Progenitor cell of endocrine pancreas (in vitro differentiated cells): ENCODE data around the gene PKM. TPM values are rescaled to one million over a fixed set of nuclear protein-coding genes. Genes with fewer than 3 reads are reported as not detected.
A peak's percentile ranks its signal among the peaks of the same experiment; 100 is the strongest.

Experiments used
- DNase-seq: peaks from one replicate; pipeline ENCODE4 v3.0.0; 2021; ENCODE audit warnings: low spot score; ENCODE audit not compliant: unreplicated experiment
- H3K27ac Mint-ChIP-seq: 2 replicates; pipeline ENCODE4 v1.8.0; 2021; ENCODE audit warnings: mild to moderate bottlenecking, moderate library complexity, mixed read lengths
- H3K27me3 Mint-ChIP-seq: 2 replicates; pipeline ENCODE4 v1.8.0; 2021; ENCODE audit warnings: mixed read lengths
- H3K36me3 Mint-ChIP-seq: 2 replicates; pipeline ENCODE4 v1.8.0; 2022; ENCODE audit warnings: mixed read lengths; ENCODE audit not compliant: insufficient read depth
- H3K4me1 Mint-ChIP-seq: 2 replicates; pipeline ENCODE4 v1.8.0; 2021; ENCODE audit warnings: low read depth, mixed read lengths
- H3K4me3 Mint-ChIP-seq: 2 replicates; pipeline ENCODE4 v1.8.0; 2021; ENCODE audit warnings: low read depth, mild to moderate bottlenecking, moderate library complexity, mixed read lengths
- H3K9me3 Mint-ChIP-seq: 2 replicates; pipeline ENCODE4 v1.8.0; 2021; ENCODE audit warnings: low read depth, mixed read lengths
- CTCF ChIP-seq: fragments of 200-600 bp; sonication (generic); IDR thresholded peaks from one replicate; pipeline ENCODE4 v1.5.0; 2021; ENCODE audit warnings: antibody characterized with exemption, mild to moderate bottlenecking; ENCODE audit not compliant: unreplicated experiment
- total RNA-seq: library from RNA; stranded (reverse); gene quantifications from 2 replicates; pipeline ENCODE4 v1.2.1, GENCODE V29; 2021

PKM gene
- total RNA-seq, 1 donor from 2014 or later: 525 TPM

GRCh38 chr15:72197460-72198355 lies 33.3 kb downstream of the PKM start, which contains the start of gene GRAMD2A:
TSS of gene GRAMD2A (minus strand) at chr15:72197787.
- DNase-seq: no peak
- peaks cover 5% of the 10 kb centered on the region for H3K4me1 Mint-ChIP-seq

GRCh38 chr15:72197041-72197459 lies 33.9 kb downstream of the PKM start:
- H3K27ac Mint-ChIP-seq: no peak overlapping the region
- peak overlapping the region; percentile 68 for H3K4me3 Mint-ChIP-seq

More at GRCh38 chr15:72197460-72198355, 33.3 kb downstream of the PKM start, which contains the start of gene GRAMD2A:
- Mint-ChIP-seq H3K27me3 (peaks cover 36% of the 10 kb centered on the region), H3K27ac (peak within 1 kb of the TSS; percentile 53), H3K9me3 (no peaks in the 10 kb centered on the region), H3K4me3 (peak within 1 kb of the TSS; percentile 68), H3K36me3 (peaks cover 15% of the 10 kb centered on the region)
- TF ChIP-seq CTCF: peak; percentile 13

GRCh38 chr15:72196409-72197040 lies 34.5 kb downstream of the PKM start:
- H3K4me1 Mint-ChIP-seq: peaks cover 5% of the 10 kb centered on the region
- peaks cover 40% of the 10 kb centered on the region for H3K27me3 Mint-ChIP-seq
- DNase-seq: no peak
- no peaks in the 10 kb centered on the region for H3K9me3 Mint-ChIP-seq
- H3K4me3 Mint-ChIP-seq: peak overlapping the region; percentile 56
- no peak overlapping the region for H3K27ac Mint-ChIP-seq
- H3K36me3 Mint-ChIP-seq: peaks cover 13% of the 10 kb centered on the region
- TF ChIP-seq CTCF: no peak

More at GRCh38 chr15:72197041-72197459, 33.9 kb downstream of the PKM start:
- DNase-seq: no peak
- peaks cover 14% of the 10 kb centered on the region for H3K36me3 Mint-ChIP-seq
- no peak for TF ChIP-seq CTCF
- peaks cover 5% of the 10 kb centered on the region for H3K4me1 Mint-ChIP-seq
- no peaks in the 10 kb centered on the region for H3K9me3 Mint-ChIP-seq
- peaks cover 40% of the 10 kb centered on the region for H3K27me3 Mint-ChIP-seq

GRCh38 chr15:72195101-72195511 lies 35.9 kb downstream of the PKM start:
- no peak for DNase-seq
- H3K27me3 Mint-ChIP-seq: peaks cover 47% of the 10 kb centered on the region
- peaks cover 8% of the 10 kb centered on the region for H3K36me3 Mint-ChIP-seq
- peaks cover 5% of the 10 kb centered on the region for H3K4me1 Mint-ChIP-seq
- H3K27ac Mint-ChIP-seq: no peak overlapping the region
- TF ChIP-seq CTCF: no peak
- H3K4me3 Mint-ChIP-seq: no peak overlapping the region
- H3K9me3 Mint-ChIP-seq: no peaks in the 10 kb centered on the region

GRCh38 chr15:72193836-72194396 lies 37.1 kb downstream of the PKM start:
- TF ChIP-seq CTCF: no peak
- H3K36me3 Mint-ChIP-seq: peaks cover 4% of the 10 kb centered on the region
- no peak for DNase-seq
- H3K27ac Mint-ChIP-seq: peak overlapping the region; percentile 24
- peaks cover 47% of the 10 kb centered on the region for H3K27me3 Mint-ChIP-seq
- H3K4me1 Mint-ChIP-seq: peaks cover 5% of the 10 kb centered on the region
- no peaks in the 10 kb centered on the region for H3K9me3 Mint-ChIP-seq
- no peak overlapping the region for H3K4me3 Mint-ChIP-seq
